NCI-H526 (cell line): ENCODE results near the gene NEGR1.

Experiments
- DNase-seq, 2 experiments: peaks; one replicate each; lab custom pipeline; 2025; lab: John Stamatoyannopoulos, UW

NEGR1 gene

DNA sequence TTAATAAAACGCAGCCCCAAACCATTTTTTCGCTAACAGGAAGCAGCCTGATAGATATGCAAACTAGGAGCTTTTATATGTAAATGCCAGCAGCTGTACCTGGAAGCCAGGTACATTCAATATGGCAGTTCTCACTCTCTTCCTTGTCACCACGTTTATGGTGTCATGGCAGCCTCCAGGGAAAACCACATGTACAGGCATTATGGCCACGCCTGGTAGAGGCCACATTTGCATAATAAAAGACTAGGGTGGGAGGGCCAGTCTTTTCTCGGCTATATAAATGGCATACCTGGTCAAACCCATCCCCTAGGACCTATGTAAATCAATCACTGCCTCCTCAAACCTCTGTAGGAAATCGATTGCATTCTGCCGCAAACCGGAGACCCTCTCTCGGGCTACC, 247.5 kb downstream of the NEGR1 start:
- DNase-seq: peak; percentile 60 to 72

DNA sequence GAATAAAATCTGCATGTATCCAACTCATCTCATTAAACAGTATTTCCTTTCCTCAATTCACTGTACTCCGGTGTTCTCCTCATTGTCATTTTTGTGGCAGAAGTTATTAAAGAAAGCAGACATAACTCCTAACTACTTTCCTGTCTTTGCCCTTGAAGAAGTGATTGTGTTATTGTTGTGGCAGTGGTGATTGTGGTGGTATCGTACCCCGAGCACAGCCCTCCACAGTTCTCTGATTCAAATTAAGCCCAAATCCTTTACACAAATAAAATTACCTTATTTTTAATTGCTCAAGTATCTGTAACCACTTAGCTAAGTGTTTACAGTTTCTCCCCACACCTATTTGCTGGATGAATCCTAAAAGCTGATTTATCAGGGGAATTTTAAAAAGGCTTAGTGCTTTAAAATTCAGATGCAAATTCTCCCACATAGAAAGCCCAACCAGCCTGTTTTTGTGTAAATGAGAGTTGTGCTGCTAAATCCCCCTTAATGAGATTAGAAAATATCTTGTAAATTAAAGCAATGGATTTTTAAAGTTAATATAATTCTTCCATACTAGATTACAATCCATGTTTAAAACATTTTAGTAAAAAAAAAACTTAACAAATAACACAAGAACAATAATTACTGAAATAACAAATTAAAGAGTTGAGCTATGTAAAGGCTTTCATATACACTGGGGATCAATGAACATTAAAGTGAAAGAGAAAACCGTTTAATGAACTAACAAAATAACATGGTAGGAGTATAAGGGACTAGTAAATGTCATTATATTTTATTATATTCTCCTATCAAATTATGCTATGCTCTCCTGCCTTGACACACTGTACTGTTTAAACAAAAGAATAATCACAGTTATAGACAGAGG, 259.0 kb downstream of the NEGR1 start:
- no peak for DNase-seq

DNA sequence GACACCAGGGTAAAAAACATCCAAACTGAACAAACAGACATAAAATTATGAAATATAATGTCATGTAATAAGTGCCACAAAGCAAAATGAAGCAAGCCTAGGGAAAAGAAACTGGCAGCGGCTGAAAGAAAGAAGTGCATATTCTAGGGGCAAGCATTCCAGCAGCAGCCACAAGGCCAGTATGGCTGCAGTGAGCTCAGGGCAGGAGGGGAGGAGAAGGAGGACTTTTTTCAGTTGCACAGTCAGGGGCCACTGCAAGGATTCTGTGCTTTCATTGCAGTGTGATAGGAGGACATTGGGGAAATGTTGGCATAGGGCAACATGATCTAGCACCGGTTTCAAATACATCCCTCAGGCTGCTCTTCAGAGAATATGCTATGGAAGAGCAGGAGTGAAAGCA, 263.8 kb downstream of the NEGR1 start:
- no peak for DNase-seq

DNA sequence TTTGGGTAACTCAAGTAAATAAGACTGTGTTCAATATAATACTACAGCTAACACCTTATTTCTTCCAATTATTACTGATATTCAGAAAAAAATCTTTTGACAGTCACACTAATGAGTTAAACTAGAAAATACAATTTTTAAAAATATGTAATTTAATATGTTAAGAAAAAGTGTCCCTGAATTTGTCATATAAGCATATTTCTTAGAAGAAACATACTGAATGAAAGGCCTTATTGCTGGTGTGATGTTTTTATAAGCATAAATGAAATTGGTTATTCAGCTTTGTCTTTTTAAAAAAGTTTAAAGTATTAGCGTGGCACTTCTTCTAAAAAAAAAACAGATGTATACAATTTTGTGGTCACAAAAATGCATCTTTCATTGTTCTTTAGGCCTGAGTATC, 267.3 kb downstream of the NEGR1 start:
- no peak for DNase-seq

DNA sequence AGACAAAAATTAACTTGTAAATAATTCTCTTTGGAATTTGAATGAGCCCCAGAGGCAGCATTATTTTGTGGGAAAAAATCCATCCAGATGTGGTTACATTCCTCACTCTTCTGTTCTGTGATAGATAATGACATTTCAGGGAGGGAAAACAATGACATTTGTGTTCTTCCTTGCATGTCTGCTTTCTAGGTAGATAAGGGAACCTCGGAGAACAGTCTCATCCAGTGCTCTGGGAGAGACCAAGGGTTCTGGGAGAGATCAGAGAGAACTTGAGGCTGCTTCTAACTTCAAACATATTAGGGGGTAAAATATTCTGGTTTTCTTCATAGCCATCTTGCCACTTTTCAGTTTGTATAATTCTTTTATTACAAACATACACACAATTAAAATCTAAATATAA, 269.2 kb downstream of the NEGR1 start:
- no peak for DNase-seq

DNA sequence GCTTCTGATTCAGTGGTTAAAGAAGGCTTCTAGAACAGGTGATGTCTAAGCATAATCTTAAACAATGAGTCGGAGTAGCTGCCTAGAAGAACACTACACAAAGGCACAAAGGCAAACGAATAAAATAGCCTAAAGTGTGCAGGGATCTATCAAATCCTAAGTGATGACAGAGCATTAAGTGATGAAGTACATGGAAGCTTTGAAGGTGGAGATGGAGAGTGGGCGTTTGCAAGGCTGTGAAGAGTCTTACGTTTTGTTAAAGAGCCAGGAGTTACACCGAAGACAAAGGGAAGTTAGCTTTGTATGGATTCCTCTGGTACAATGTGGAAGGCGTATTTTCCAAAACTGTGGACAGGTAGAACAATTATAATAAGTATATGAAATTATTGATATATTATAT, 270.6 kb downstream of the NEGR1 start:
- DNase-seq: no peak

DNA sequence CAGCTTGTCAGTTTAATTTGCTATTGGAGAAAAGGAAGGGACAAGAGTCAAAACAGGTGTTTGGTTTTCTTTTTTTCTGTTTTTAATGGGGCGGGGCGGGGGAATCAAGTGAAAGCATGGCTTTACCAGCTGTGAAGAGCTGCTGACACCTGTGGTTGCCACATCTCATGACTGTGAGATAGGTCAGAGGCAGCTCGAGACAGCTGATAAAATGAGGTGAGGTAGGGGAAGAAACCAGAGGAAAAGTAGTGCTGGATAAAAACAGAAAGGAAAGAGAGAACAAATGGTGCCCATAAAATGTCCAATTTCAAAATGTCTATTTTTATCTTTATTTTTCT, 272.3 kb downstream of the NEGR1 start:
- no peak for DNase-seq

DNA sequence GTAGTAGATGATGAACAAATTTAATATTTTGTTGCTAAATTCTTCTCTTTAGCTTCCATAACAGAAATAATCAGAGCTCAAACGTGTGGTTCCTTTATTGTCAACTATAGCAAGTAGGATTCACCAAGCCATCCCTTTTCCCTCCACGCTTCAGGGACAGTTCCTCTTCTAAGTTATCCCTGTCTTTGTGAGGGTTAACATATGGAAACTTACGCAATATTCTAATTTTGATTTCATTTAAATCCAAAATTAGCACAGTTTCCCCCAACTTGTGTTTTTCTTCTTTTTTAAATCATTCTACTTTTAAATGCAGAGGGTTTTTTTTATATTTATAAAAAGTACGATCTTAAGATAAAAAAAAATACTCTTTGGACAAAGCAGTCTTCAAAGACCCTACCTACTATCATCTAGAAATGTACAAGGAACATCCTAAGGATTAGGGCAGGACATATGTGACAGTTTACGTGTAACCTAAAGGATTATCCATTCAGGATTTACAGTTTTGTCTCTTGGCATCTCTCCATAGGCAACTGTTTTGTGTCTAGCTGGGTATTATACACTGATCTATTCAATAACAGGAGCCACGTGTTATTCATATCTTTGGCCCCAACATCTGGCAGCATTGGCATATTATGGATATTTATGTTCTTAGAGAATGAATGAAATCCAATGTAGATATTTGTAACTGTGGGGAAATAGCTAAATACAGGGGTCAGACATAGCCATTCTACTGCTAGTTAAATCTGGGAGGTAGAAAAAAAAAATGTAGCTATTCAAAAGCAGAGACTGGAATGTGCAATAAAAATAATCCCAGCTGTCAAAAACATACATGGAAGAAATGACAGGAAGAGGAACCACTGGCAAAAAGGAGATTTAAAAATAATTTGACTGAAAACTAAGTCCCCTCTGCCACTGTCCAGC, 272.9 kb downstream of the NEGR1 start:
- no peak for DNase-seq

DNA sequence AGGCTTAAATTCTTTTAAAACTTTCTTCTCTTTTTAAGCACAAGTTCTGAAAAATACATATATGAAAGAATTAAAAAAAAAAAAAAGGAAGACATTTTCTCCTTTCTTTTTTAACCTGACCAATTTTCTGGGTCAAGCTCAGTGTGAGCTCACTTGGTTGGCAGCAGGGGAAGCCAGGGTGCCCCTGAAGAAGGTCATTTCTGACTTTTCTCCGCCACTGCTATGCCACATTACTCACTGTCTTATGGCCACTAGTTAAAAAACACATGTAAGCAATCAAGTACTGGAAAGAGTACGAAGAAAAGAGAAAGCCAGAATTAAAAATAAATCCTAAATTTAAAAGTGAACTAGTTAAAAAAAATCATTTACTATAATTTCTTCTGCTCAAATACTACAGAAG, 275.0 kb downstream of the NEGR1 start:
- DNase-seq: no peak

DNA sequence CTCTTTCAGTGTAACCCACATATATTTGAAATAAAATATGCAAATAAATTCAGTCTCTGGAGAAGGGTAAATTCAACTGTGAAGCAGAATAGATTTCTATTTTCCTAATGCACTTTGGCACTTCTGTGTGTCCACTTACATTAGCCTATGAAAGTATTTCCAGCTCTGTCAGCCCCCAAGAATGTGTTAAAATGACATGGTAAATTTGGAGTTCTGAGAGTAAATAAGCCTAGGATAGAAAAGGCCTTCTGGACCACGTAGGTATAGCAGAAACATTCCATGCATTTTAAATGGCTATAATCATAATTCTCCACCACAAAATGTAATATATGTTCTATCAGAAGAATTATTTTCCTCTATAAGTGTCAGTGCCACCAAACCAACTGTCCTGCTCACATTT, 276.2 kb downstream of the NEGR1 start:
- peak in 1 of 2 experiments; percentile 38 for DNase-seq

DNA sequence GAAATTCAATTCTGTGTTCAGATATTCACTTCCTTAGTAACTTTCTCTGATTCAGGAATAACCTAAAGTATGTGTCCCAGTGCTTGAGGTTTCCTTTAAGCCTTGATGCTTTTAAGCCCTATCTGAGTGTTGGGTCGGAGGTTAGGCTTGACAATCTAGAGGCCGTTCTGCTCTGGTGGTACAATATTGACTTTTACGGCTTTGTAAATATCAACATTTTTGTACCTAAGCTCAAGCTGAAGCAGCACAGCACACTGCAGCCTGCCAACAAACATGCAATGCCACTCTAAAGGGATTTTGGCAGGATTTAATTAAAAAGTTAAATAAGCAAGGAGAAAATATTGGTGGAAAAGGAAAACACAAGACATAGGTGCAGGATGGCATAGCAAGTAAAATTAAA, 279.2 kb downstream of the NEGR1 start:
- DNase-seq: no peak

DNA sequence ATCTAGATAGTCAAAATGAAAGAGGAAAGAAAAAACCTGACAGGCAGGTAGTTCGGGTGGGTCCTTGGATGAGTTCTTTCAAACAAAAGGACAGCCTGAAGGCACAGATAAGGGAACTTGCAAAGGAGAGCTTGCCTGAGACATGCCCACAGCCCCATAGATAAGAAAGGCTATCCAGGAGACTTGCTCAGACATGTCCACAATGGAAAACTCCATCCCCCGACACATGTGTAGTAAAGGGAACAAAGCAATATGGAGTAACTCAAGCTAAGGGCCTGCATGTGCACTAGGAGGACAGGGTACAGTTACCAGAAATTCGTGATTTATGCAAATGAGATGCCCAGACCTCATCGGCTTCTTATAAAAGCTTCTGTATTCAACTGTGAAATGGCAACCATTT, 281.5 kb downstream of the NEGR1 start:
- peak; percentile 47 to 54 for DNase-seq

DNA sequence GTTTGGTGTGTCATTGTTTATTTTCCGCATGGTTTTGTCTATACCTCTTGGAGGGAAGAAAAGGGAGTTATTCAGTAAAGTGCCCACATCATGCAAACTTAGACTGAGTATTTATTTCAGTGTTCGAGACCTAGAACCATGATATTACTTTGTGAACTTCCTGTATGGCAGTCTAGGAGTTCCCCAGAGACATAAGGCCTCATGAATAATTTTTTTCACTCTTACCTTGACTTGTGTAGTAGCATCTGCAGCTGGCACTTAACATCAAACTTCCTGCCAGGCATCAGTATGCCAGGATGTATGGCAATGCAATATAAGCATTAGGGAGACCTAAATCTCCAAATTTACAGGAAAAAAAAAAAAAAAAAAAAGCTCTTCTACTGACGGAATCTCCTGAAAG, 287.7 kb downstream of the NEGR1 start:
- DNase-seq: no peak

DNA sequence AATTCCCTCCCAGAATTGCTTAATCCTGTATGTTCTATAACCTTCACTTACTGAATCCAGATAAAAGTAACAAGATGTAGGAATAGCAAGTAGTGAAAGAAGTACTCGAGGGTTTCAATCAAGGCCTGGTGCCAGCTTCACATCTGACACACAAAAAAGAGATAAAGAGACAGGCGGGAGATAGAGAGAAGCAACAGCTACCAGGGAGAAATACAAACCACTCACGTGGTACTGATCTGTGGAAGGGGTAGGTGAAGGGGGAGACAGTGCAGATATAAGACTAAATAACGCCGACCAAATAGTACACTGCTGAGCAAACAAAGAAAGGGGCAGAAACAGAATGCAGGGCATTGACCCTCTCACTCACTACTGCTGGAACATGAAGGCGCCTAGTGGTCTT, 295.2 kb downstream of the NEGR1 start:
- no peak for DNase-seq

DNA sequence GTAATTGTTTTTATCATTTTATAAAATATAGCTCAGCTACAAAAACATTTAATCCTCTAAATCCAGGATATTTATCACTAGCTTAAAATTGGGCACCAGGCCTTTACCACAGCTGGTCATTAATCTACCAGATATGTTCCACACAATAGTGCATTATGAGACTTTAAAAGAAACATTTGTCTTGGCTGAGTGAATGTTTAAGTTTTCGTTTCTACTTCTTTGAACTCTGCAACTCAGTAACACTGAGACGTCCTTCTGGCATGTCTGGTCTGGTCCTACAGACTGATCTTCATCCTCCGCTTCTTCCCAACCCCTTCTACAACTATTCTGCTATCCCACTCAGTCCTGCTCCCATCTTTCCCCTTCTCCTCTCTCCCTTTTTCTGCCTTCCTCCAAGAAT, 296.2 kb downstream of the NEGR1 start:
- no peak for DNase-seq

DNA sequence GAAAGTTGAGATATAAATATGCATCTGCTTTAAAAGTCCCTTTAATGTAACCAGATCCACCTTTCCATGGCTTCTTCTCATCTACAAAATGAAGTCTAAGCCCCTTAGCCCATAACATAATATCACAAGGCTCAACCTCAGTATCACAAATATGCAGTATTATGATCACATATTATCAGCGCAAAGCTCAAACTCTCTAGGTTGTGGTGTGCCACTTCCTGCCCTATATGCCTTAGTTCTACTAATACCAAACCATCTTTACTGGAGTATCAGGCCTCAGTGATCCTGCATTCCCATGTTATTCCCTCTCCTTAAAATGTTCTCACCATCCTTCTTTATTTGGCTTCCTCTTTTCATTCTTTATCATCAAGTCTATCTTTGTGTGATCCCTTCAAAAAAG, 301.8 kb downstream of the NEGR1 start:
- DNase-seq: no peak

DNA sequence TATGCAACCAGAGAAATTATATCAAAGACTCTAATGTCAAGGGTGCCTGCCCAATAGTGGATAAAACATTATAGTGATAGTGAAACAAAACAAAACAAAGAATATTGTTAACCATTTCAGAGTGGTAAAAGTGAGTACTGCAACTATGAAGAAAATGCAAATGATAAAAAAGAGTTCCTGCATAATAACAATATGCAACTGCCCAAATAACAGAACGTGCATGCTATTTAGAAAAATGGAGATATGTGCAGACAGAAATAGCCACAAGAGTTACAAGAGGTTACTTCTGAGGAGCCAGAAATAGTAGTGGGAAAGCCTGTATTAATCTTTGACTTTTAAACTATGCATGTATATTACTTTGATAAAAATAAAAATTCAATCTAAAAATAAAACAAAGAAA, 302.5 kb downstream of the NEGR1 start:
- no peak for DNase-seq

DNA sequence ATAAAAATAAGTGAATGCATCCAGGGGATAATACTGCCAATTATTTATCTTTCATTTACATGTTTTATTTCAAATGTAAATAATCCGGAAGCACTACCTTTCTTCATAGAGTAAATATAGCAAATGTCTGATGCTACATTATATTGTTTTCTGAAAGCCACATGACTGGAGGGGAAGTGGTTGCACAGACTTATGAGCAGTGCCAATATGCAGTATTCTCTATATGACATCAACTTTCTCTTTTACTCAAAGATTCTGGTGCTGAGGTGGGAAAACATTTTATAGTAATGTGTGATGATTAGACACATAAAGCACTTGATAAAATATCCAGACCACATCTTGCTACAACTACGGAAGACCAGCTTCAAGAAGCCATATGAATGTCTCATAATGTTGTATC, 314.7 kb downstream of the NEGR1 start:
- DNase-seq: no peak

DNA sequence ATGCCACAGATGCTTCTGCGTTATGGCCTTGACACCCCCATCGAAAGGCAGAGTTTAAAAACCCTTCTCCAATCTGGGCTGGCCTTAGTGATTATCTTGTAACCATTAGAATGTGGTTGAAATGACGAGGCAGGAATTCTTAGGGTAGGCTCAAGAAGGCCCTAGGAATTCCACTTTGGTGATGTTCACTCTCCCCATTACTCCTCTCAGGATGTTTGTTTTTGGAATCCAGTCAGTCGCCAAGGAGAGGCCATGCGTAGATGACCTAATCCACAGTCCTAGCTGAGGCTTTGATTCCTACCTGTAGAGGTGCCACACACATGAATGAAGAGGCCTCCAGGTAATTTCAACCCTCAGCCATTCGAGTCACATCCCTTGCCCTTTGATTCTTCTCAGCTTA, 318.2 kb downstream of the NEGR1 start:
- DNase-seq: no peak

DNA sequence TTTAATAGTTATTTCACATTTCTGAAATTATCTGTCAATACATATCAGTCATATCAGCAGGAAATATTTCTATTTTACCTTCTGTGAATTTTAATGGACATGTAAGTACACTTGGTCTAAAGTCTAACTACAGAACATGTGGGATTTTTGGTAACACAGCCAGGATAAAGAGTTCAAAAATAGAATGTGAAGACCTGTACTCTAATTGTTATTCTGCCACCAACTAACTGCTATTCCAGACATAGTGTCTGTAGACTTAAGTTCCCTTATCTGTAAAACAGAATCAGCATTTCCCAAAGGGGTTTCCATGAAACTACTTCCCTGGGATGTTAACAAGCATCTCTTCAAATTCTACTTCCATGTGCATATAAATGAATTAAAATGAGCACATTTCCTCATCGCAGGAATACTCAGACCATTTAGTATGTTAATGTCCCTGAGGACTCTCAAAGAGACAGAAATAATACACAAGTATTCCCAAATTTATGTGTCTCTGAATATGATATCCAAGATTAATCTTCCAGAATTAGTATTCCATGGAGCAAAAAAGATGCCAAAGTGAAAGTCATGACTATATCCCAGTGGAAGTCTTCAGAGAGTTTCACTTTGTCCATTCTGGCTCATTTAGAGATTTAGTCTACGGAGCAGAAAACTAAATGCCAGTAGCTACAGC, 325.6 kb downstream of the NEGR1 start:
- DNase-seq: no peak

DNA sequence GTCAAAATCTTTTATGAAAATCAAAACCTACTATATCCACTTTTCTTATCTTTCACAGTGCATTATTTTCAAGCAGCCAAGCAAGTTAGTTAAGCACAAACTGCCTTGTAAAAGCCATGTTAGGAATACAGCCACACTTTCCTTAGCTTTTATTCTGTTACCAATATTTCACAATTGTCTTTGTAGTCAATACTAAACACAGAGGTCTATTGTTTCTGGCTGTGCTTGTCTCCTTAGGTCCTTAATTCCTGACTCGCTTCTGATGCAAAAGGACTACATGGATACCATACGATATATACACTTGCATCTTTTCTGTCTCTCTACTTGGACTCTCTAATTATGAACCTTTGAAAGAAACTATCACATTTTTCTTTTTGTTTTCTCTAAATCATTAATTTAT, 331.8 kb downstream of the NEGR1 start:
- DNase-seq: no peak

DNA sequence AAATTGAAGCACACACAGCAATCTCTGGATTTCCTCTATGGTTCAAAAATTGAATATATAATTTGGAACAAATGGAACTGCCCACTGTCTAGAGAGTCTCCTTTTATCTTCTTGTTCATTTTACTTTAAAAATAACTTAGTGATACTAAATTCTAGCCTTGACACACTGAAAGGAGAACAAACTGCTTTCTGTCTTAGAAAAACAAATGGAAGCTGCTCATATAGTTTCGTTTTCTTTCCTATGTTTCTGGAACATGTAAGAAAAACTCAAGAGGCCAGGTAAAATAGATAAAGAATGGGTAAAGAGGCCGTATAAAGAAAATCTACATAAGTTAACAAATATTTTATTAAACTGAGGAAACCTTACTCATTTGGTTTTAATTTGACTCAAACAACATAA, 332.7 kb downstream of the NEGR1 start:
- no peak for DNase-seq

DNA sequence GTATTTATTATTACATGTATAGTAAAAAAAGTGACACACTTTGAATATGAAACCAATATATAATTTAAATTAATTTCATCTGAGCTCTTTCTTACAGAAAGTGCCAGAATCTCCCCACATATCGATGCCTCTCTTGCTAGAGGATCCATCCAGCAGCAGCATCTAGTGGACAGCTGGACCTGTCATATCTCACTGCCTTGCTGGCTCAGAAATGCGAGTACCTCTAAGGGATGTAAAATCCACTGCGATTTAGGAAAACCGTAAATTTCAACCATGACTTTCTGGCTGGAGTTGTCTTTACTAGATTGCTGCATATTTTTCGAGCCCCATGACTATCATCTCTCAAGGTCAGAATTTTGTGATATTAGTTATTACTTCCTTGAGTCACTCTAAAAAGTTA, 333.8 kb downstream of the NEGR1 start:
- no peak for DNase-seq
